Activated CD4-positive, alpha-beta T cell treated with anti-CD3 and anti-CD28 coated beads for 24 hours (primary cell): ENCODE data around the gene PPP1R9B.

Source experiments
- DNase-seq, 2 donors: peaks; one replicate each; pipeline ENCODE4 v3.0.0-alpha.2; 2020; ENCODE audit warnings: low read depth in 2 of 2

PPP1R9B gene

DNA sequence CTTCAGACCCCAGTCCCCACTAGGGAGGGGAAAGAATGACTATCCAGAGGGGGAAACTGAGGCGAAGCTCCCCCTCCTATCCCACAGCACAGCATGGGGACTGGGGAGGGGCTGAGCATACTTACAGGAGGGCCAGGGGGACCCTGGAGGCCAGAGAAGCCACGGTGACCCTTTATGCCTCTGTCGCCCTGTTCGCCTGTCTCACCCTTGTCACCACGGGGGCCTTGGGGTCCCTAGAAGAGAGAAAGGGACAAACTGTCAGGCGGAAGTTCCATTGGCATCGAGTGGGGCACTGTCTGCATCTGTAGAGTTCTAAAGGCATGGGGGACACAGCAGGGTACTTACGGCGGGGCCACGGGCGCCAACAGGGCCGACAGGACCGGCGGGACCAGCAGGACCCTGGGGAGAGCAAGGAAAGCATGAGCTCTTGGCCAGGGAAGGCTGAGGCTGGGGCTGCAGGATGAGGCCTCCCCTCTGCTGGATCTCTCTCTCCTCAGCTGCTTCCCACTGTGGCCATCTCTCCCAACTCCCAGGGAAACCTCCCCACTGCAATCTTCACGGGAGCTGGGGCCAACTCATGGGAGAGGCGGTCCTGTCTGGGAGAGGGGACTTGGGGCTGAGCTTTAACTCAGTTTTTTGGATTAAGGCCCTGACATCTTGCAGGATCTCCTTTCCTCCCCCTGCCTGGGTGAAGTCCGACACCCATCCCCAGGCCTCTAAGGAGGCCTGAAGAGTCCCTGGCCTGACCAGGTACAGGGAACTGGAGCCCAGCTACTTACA lies 37.5 kb upstream of the PPP1R9B start:
- no peak for DNase-seq

DNA sequence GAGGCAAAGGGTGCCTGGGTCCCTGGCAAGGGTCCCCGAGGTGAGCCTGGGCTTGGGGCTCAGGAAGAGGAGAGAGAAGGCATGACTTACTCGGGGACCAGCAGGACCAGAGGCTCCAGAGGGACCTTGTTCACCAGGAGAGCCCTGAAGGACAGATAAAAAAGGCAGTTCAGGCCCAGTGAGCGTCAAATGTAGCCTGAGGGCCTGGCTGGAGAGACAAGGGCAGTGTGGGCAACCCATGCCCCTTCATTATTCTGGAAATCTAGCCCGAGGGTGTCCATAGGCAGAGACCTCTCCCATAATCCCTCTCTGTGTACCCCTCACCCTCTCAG lies 36.9 kb upstream of the PPP1R9B start:
- no peak for DNase-seq

DNA sequence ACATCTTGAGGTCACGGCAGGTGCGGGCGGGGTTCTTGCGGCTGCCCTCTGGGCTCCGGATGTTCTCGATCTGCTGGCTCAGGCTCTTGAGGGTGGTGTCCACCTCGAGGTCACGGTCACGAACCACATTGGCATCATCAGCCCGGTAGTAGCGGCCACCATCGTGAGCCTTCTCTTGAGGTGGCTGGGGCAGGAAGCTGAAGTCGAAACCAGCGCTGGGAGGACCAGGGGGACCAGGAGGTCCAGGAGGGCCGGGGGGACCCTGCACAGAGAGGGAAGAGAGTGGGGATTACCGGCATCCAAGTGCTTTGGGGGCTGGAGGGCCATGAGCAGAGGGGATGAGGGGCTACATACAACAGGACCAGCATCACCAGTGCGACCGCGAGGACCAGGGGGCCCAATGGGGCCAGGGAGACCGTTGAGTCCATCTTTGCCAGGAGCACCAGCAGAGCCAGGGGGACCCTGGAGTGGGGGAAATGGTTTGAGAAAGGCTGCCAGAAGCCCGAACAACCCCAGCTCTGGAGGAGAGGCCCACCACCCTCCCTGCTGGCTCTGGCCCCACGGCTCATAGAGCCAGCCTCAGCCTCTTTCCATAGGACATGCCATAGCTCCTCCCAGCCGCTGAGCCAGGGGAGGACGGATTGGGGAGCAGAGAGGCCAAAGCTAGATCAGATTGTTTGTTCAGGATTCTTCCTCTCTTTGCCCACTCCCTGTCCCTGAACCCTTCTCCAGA lies 36.4 kb upstream of the PPP1R9B start:
- DNase-seq = no peak

DNA sequence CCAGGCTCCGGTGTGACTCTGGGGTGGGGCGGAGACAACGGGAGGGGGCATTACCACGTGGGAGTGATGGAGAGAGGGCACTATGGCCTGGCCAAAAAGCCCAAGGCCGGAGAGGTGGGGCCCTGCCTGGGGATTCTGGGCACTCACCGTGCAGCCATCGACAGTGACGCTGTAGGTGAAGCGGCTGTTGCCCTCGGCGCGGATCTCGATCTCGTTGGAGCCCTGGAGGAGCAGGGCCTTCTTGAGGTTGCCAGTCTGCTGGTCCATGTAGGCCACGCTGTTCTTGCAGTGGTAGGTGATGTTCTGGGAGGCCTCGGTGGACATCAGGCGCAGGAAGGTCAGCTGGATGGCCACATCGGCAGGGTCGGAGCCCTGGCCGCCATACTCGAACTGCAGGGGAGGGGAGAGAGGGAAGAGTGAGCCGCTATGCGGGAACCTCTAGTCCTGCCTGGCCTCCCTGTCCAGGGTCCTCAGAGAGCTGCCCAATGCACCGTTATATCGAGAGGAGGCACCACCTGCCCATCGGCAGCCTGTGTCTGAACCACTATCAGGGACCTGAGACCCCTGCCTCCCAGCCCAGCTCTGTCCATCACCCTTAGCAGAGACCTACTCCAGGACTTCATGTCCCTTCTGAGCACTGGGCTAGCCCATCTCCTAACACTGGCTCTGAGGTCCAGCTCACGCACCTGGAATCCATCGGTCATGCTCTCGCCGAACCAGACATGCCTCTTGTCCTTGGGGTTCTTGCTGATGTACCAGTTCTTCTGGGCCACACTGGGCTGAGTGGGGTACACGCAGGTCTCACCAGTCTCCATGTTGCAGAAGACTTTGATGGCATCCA lies 35.4 kb upstream of the PPP1R9B start:
- DNase-seq = no peak

DNA sequence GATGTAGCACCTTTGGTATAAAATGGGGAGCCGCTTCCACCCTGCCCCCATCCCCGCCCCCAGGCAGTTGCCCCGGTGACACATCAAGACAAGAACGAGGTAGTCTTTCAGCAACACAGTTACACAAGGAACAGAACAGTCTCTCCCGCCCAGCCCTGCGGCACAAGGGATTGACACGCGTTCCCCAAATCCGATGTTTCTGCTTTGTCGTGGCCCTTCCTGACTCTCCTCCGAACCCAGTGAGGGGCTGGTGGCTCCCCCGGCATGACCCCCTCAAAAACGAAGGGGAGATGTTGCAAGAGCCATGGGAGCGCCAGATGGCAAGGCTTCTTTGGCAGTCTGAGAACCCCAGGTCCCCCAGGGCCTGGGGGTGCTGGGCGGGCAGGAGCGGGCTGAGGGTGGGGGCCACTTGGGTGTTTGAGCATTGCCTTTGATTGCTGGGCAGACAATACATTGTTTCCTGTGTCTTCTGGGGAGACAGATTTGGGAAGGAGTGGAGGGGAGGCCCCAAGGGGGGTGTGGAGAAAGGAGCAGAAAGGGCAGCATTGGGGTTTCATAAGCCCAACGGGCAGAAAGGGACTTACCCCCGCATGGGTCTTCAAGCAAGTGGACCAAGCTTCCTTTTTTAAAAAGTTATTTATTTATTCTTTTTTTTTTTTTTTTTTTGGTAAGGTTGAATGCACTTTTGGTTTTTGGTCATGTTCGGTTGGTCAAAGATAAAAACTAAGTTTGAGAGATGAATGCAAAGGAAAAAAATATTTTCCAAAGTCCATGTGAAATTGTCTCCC lies 34.3 kb upstream of the PPP1R9B start:
- no peak for DNase-seq

DNA sequence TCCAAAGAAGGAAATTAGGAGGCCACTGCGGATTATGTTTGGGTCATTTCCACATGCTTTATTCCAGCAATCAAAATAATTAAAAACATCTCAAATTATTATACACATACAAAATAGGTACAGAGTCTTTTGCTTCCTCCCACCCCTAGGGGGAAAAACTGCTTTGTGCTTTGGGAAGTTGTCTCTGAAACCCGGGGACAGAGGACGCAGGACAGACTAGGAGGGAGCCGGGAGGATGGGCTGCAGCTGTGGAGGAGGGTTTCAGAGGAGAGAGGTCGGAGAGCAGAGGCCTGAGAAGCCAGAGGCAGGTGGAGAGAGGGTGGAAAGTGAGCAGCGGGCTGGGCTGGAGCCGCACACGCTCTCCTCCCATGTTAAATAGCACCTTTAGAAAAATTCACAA lies 33.6 kb upstream of the PPP1R9B start:
- DNase-seq = no peak

DNA sequence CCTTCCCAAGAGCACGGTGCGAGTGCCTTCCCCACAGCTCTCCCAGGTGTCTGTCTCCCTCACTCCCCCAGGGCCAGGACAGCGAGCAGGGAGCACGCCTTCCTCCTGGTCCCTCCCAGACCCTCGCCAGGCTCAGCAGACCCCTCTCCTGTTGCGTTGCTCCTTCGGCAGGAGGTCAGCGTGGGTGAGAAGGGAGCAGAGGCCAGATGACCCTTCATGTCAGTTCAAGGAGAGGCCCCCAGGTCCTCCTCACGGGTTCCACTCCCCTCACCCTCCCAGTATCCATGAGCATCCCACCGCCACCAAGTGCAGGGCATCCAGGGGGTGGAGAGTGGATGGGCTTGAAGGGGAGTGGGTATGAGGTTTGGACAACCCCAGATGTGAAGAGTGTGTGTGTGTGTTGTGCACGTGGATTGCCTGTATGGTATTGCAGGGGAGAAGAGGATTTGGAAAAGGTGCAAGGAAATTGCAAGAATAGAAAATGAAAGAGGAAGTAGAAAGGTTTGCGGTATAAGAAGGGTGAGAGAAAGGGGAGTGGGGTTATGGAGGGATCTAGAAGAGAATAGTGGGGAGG lies 33.0 kb upstream of the PPP1R9B start:
- DNase-seq = no peak

DNA sequence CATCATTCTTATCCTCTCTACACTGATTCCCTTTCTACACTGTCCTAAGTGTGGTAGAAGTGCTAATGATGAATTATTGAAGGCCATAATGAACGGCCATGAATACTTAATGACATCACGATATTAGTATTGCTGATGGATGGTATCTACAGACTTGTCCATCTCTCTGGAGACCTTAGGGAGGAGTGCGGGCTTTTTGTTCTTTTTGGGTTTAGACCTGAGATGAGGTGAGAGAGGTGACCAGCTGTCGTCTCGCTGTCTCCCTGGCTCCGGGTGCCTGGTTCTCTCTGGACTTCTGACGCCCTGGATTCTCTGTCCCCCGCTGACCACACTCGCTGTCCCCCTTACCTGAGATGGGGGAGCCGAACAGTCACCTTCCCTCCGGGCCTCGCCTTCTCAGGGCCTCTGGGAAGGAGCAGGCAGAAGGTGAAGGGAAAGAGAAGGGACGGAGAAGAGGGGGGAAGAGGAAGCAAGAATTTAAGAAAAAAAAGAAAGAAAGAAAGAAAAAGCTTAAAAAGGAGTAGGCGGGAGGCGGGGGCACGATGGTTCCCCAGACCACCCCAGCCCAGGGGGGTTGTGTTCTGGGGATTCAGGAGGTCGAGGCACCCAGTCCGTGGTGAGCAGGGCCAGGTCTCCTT lies 32.4 kb upstream of the PPP1R9B start:
- DNase-seq = no peak

DNA sequence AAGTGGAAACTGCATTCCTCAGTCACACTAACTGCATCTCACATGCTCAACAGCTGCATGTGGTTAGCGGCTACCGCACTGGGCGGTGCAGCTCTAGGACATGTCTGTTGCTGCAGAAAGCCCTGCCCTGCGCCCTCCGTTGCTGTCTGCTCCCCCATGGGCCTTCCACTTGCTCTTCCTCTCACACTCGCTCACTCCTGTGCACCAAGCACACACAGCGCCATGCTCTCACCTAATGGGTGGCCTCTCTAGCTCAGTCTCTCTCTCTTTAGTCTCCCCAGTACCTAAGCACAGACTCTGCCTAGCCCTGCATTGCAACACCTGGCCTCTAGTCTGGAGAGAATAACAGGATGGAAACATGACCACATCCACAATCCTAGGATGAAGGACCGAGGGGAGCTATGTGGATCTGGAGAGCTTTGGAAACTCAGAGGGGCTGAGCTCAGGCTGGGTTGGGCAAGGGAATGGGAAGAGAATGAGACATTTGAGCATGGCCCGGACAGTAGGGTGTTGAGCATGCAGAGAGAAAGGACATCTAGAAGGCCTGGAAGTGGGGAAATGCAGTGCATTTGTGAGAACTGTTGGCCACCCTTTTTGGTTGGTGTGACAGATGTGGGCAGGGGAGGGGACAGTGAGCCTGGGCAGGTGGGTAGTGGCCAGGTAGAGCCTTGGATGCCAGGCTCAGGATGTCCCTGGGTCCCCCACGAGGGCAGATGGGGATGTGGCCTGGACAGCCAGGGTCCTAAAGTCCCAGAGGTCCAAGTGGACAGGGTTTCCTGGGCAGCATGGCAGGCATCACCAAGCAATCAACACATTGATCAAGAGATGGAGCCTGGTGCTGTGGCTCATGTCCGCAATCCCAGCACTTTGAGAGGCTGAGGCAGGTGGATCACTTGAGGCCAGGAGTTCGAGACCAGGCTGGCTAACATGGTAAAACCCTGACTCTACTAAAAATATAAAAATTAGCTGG lies 31.4 kb upstream of the PPP1R9B start:
- DNase-seq = no peak

DNA sequence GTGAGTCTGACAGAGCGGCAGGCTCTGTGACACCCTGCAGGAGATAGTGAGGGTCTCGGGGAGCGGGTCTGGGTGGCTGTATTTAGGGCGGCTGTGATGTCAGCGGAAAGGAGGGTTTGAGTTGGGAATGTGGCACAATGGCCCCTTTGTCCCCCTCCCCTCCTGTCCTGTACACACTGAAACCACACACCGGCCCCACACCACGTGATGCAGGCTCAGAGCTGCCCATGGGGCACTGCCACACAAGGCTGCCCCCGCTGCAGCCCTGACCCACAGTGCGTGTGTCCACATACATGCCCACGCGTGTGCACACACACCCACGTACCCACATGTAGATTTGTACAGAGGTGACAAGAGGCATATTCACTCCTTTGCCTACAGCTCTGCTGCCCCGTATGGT lies 30.7 kb upstream of the PPP1R9B start:
- DNase-seq = no peak

DNA sequence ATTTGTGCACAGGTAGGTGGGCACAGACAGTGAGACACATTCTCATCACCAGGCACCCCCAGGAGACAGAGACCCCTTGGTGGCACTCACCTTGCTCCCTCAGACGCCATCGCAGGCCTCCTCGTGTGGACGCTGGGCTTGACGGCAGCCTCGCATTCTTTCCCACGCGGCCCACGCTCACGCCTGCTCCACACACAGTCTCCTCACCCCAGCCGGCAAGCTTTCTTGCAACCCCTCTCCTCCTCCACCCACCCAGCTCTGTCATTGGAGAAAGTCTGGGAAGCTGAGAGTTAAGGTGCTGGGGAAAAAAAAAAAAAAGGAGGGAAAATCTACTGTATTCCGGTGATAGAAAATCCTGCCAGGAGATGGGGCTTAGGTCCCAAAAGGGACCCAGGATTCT lies 30.1 kb upstream of the PPP1R9B start:
- no peak for DNase-seq

DNA sequence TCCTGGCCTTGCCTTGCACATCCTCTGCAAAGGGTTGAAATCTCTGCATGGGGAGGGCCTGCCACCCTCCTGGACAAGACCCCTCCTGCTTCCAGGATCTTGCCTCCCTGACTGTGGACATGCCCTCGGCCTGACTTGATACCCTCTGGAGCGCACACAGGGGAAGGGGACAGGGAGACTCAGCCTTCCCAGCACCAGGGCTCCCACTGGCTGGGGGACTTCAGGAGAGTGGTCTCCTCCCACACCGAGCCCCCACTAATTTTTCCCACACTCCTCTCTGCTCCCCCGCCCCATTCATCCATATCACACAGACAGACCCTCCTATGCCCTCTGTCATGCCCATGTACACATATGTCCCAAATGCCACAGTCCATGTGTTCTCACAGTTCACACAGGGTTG lies 29.6 kb upstream of the PPP1R9B start:
- no peak for DNase-seq

DNA sequence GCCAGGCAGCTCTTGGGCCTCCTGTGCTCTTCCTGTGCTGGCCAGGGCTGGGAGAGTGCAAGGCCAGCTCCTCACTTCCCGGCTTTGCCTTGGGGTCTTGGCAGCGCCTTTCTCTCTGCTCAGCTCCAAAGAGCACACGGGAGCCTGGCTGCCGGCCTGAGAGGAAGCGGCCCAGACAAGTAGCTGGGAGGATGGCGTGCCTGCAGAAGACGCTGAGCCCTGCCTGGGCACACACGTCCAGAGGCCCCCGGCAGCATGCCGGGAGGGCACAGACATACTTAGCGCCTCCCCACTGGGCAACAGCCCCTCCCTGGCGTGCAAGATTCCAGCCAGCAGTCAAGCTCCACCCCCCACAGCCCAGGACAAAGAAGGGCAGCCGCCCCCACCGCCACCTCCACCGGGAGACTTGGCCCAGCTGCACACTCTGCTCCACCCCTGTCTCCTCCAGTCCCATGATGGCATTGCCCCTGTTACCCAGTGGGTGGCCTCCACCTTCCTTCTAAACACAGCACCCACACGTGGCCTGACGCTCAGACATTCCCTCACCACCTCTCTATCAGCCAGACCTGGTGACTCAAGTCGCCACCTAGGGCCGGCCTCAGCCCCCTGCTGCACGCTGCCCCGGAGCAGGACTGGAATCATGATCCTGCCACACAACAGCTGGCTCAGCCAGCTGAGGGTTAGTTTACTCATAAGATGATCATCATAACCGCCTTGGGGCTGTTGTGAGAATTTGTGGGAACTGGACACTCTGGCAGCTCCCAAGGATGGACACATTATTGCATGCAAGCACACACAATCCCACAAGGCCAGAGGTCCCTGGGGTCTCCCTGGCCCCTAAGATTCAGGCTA lies 27.7 kb upstream of the PPP1R9B start:
- peak; percentile 29 to 44 for DNase-seq

DNA sequence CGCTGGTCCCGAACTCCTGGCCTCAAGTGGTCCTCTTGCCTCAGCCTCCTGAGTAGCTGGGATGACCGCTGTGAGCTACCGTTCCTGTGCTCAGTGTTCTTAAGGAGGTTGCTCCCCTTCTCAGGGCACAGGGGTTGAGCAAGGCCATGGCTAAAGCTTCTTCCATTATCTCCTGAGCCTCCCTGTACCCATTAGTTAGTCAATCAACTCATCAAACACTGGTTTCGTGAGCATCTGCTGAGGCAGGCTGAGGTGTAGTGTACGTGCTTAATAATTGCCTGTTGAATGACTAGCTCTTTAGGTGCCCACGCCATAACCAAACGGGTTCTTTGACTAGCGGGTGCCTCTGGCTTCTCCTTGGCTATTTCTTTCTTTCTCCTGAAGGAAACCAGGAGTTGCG lies 27.0 kb upstream of the PPP1R9B start:
- no peak for DNase-seq

DNA sequence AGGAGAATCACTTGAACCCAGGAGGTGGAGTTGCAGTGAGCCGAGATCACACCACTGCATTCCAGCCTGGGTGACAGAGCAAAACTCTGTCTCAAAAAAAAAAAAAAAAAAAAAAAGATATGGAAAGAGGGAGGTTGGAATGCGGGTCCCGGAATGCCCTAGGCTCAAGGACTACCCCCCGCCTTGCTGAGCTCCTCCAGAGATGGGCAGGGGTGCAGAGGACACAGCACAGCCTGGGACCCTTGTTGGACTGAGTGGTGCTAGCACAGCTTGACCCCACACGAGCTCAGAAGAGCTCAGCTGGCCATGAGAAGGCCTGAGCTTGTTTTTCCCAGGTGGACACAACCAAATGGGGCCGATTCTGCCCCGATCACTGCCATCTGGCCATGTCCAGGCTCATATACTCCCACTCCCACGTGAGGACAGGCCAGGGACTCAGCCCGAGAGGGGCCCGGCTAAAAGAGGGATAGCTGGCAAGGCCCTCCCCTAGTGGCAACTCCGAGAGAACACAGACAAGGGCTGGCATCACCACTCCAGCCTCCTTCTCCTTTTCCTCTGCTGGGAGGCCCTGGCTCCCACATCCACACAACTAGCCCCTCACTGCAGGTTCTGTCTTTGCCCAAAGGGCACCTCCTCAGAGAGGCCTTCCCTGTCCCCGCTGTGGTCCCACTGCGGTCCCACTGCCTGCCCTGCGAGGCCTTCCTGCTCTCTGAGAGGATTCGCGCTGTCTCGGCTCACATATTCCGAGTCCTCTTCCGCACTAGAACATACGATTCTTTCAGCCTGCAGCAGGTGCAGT lies 26.3 kb upstream of the PPP1R9B start:
- DNase-seq = no peak

DNA sequence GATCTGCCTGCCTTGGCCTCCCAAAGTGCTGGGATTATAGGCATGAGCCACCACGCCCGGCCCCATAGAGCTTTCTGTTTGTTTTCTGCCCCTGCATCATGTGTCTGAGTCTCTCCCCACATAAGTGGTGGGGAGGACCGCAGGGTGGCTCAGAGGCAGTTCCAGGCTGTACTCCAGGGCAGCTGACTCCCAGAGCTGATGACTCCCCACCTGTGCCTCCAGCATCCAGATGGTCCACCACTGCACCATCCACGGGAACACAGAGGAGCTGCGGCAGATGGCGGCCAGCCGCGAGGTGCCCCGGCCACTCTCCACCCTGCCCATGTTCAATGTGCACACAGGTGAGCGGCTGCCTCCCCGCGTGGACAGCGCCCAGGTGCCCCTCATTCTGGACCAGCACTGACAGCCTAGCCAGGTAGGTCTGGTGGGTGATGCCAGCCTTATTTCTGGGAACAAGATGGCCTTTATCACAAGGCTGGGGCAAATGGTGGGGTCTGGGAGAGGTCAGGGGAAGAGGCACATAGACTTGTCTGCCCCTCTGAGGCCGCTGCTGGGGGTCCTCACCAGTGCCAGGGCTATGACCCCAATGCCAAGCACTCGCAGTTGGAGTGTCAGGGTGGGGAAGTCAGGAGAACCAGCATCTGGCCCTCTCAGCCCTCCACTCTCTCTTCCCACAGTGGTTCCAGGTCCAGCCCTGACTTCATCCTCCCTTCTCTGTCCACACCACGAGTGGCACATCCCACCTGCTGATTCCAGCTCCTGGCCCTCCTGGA lies 24.7 kb upstream of the PPP1R9B start:
- no peak for DNase-seq

DNA sequence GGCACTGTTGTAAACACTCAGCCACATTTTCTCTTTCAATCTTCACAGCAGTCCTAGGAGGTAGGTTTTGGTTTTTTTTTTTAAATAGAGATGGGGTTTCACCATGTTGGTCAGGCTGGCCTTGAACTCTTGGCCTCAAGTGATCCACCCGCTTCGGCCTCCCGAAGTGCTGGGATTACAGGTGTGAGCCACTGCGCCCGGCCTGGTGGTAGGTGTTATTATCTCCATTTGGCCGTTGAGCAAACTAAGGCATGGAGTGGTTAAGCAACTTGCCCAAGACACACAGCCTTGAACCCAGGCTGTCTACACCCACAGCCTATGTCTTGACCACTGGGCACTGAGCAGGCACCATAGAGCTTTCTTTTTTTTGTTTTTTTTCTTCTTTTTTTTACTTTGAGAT lies 24.0 kb upstream of the PPP1R9B start:
- DNase-seq = no peak
